COLO829 (cell line): Measurements from ENCODE around the gene GPATCH1.
"Not testable (repeated sequence)": the region's sequence is repeated elsewhere in the genome, so short reads cannot be mapped to it uniquely, and the experiment has no call there.

ENCODE experiments used
- DNase-seq: peaks from one replicate; pipeline ENCODE4 v3.0.0; 2012; ENCODE audit warnings: low spot score

Gene GPATCH1

DNA sequence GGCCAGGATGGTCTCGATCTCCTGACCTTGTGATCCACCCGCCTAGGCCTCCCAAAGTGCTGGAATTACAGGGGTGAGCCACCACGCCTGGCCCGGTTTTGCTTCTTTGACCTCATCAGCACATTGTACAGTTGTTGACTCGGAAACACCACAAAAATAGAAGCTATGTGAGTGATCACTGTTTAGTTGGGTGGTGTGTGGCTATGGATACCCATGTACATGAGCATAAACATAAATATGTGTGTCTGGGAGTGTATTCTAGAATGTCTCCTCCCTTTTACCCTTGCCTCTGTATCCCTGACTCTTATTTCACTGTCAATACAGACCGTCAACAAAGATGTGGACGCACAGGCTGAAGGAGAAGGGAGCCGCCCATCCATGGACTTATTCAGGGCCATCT lies 36.5 kb downstream of the GPATCH1 start:
- DNase-seq = no peak

DNA sequence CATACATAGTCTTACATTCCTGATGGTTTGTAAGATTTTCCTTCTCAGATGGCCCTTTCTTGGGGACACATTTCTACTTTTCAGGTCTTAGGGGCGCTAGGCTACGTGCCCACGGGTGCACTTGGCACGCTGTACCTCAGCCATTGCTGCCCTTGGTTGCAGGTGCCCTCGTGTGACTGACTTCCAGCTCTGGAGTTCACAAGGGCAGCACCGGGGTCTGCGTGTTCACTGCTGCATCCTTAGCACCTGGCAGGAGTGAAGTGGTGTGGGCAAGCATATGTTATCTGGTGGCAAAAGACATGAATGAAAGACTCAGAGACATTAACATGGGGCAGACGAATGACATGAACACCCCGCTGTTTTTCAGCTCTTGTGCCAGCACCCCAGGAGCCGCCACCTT lies 37.7 kb downstream of the GPATCH1 start:
- DNase-seq = no peak

DNA sequence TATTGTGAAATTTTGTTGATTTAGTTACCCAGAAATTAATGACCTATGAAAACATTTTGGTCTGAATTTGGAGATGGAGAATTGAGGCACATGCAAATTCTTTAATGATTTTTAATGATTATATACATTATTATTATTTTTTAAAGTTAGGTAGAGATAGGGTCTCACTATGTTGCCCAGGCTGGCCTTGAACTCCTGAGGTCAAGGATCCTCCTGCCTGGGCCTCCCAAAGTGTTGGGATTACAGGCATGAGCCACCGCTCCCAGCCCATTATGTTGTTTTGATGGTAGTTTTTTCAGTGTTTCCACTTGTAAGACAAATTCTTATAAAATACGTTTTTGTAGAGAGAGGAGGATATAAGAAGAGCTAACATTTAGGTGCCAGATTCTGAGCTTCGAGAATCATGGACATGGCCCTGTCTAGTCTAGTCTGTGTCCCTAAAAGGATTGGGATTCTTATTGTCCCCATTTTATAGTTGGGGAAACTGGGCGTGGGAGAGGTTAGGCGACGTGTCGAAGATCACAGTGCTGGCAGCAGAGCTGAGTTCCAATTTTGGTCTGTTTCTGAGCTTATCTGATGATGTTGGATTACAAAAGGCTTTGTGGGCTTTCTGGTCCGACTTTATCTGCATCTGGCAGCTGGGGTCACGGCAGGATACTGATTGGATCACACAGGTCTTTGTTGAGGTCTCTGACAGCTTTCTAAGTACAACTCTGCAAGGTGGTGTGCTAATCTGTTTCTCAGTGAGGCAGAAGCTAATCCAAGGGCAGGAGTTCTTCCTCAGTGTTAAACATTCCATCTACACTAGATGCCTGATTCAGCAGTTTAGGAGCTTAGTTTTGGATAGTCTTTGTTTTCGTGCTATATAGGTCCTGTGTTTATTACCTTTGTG lies 43.5 kb downstream of the GPATCH1 start:
- no peak for DNase-seq

DNA sequence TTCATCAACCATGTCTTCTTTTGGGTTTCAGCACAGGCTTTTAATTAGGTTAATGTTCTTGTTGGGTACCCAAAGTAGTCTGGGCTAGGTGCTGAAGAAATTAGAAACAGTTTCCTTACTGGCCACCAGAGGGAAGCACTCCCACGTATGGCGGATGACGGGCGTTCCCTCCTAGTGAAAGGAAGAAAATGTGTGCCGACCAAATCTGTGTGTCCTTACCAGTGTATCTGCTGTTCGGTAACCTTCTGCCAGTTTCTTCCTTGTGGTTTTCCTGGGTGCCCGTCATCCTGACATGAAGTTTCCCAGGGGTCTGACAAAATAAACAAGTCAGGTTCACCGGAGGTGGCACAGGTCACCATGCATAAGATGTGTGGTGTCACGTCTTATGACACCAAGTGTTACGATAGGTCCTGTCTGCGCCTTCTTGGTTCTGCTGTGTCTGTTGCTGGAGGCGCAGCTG lies 45.0 kb downstream of the GPATCH1 start:
- peak; percentile 63 for DNase-seq

DNA sequence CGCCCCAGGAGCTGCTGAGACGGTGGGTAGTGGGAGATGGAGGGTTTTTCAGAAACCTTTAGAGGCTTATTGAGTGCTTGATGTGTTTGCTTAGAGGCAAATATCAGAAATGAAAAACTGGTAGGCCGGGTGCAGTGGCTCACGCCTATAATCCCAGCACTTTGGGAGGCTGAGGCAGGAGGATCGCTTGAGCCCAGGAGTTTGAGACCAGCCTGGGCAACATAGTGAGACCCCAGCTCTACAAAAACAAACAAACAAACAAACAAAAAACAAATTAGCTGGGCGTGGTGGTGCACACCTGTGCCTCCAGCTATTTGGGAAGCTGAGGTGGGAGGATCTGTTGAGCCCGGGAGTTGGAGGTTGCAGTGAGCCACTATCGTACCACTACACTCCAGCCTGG lies 45.7 kb downstream of the GPATCH1 start:
- DNase-seq = not testable (repeated sequence)

DNA sequence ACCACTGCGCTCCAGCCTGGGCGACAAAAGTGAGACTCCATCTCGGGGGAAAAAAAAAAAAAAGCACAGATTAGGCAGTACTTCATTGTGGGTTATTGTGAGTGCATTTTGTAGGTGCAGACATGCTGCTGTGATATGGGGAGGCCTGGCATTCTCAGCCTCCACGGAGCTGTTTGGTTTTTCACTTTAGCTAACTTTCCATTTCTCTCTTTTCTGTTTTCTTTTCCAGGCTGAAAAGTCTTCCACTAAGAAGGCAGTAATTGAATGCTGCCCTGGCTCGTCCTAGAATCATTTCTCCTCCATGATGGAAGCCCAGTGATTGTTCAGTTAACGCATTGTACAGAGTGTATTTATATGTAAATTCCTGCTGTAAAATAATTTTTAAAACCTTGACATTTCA lies 48.9 kb downstream of the GPATCH1 start:
- no peak for DNase-seq

DNA sequence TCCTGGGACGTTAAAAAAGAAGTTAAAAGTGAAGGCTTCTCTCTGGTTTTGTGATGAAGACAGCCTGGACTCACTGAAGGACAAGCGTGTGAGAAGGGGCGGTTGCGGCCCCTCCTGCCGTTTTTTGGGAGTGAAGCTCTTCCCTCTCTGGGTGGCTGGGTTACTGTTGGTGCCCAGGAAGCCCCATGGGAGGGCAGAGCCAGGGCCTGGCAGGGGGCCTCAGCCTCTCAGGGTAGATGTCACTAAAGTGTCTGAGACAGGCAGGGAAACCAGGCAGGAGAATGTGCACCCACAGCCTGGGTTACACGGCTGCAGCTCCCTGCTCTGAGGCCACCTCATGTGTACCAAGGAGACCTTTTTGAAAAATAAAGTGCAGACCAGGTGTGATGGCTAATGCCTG lies 49.5 kb downstream of the GPATCH1 start:
- no peak for DNase-seq

DNA sequence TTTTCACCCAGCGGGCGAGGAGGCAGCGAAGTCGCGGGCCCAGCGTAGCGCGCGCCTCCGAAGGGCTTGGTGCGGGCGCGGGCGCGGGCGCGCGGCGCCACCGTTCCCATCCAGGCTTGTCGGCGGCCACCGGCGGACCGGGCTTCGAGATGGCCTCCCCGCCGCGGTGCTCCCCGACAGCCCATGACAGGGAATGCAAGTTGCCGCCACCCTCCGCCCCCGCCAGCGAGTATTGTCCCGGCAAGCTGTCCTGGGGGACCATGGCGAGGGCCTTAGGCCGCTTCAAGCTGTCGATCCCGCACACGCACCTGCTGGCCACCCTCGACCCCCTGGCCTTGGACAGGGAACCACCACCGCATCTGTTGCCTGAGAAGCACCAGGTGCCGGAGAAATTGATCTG lies 51.0 kb downstream of the GPATCH1 start, which contains the start of gene WDR88:
WDR88 (plus strand) TSS at position 94 of the 400 bp plus-strand sequence; CDS start at position 150, 56 bp downstream.
- no peak for DNase-seq

DNA sequence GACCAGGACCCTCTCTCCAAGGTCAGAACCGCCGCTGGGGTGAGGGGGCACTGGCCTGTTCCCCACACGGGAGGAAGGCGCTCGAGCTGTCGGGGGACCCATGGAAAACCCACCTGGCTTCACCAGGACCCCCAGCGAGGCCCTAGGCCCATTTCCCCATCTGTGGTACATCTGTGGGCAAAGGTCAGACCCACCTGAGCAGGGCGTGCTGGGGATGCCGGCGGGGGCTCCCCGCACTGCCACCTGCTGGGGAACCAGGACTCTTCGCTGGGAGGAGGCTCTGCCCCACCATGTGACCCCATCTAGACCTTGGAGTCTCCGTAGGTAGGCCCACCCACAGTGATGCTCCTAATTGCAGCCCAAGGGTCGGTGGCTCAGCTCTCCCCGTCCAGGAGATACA lies 51.4 kb downstream of the GPATCH1 start:
- no peak for DNase-seq

DNA sequence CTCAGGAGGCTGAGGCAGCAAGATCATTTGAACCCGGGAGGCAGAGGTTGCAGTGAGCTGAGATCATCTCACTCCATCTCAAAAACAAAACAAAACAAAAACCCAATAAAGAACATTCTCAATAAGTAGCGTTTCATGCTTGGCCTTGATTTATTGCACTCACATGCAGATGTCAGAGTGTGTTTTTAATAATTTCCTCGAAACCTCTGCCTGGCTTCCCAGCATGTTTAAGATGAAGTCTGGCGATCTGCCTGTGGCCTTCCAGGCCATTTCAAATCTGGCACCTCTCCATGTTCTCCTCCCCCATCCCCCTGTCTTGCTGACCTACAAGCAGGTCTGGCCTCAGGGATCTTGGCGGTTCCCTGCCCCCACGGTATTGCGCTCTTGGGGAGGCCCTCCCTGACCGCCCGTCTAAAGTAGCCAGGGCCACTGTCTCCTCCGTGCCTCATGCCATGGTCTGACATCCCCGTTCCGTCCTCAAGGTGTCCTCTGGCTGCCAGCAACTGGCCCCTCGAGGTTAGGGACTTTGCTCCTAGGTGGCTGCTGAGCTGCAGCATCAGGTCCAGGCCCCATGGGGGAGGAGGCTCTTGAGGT lies 52.6 kb downstream of the GPATCH1 start:
- DNase-seq = no peak

DNA sequence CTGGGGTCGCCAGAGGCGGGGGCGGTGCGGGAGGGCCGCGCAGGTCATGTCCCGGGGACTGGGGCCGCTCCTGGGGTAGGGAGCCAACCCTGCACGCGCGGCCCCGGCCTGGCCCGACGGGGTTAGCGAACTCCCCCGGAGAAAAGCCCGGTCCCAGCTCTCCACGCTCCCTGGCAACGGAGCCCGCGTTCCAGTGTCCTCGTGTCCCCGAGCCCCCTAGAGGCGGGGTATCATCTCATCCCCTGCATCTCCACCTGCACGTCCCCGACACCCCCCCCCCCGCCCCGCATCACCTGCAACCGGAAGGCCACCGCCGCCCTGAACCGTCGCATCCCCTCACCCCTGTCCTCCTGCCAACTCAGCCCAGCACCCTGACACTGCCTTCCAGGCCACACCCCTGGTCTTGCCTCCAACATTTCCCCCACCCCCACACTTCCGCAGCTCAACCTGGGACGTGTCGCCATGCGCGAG lies 53.6 kb downstream of the GPATCH1 start:
- DNase-seq = no peak

DNA sequence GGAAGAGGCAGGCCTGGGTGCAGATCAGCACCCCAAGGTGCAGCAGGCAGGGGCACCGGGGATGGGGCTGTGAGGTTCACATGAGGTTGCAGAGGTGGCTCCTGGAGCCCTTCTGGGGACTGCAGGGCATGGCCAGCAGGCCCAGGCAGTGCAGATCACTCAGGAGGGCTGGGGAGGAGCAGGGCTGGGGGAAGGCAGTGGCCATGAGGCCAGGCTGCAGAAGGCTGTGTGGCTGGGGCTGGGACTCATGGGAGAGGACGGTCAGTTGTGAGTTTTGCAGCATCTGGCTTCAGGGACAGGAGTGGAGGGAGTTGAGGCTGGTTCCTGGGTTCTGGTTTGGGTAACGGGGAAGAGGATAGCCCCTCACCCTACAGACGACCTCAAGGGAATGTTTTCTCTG lies 58.2 kb downstream of the GPATCH1 start:
- no peak for DNase-seq

DNA sequence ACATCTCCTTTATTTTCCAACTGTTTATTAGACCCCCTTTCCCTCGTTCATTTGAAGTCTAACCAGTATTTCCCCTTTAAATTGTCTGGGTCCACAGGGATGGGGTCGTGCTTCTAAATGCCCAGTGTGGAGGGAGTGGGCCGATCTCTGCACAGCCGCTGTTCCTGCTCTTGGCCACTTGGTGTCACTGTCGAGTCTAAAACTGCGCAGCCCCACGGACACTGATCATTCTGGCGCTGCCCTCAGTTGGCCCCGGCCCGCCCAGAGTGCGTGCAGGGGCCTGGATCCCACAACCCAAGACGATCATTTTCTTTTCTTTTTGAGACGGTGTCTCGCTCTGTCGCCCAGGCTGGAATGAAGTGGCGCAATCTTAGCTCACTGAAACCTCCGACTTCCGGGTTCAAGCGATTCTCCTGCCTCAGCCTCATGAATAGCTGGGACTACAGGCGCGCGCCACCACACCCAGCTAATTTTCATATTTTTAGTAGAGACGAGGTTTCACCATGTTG lies 63.0 kb downstream of the GPATCH1 start:
- DNase-seq = peak; percentile 55

DNA sequence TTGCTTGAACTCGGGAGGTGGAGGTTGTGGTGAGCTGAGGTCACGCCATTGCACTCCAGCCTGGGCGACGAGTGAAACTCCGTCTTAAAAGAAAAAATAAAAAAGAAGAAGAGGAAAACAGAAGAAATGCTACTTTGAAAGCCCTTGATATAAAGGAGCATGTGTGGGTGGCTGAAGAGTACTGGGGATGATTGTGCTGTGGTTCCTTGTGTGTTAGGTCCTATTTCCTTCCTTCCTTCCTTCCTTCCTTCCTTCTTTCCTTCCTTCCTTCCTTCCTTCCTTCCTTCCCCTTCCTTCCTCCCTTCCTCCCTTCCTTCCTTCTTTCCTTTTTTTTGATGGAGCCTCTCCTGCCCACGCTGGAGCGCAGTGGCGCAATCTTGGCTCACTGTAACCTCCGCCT lies 65.2 kb downstream of the GPATCH1 start:
- no peak for DNase-seq

DNA sequence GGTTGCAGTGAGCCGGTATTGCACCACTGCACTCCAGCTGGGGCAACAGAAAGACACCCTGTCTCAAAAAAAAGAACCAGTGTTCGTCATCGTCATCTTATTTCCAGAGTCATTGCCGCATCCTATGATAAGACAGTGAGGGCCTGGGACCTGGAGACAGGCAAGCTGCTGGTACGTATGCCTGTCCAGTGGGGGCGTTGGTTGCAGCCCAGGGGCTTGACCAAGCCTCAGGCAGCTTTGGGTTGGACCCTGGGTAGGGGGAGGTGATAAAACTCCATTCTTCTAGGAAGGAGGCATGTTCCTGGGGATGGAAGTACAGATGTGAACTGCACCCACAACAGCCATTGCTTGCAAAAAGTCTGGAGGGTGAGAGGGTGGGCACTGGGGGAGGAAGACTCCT lies 66.6 kb downstream of the GPATCH1 start:
- DNase-seq = no peak

DNA sequence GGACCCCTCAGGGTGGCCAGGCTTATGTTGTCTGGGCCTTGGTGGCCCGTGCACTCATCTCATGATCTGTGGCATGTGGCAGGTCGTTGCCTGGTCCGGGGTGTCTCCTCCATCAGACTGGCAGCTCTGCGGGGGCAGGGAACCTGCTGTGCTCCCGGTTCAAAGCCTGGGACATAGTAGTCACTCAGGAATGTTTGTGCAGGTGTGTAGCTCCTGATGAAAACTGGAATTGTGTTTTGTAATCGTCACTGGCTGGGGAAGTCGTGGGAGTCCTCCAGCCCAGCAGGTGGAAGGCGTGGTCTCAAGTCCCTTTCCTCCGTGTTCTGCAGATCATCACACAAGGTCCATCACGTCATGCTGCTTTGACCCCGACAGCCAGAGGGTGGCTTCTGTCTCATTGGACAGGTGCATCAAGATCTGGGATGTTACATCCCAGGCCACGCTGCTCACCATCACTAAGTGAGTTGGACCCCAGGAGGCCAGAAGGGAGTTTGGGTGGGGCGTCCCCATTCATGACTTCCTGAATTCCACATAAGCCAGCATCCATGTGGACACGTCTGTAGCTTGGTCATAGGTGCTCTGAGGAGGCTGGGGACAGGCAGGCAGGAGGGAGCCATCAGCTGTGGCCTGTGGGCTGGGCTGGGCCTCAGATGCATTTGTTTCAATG lies 70.0 kb downstream of the GPATCH1 start:
- DNase-seq = no peak

DNA sequence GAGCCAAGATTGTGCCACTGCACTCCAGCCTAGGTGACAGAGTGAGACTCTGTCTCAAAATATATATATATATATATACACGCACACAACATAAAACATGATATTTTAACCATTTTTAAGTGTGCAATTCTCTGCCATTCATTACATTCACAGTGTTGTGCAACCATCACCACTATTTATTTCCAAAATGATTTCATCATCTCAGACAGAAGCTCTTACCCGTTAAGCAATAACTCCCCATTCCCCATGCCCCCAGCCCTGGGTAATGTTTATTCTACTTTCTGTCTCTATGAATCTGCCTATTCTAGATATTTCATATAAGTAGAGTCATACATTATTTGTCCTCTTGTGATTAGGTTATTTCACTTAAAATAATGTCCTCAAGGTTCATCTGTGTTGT lies 71.2 kb downstream of the GPATCH1 start:
- no peak for DNase-seq

DNA sequence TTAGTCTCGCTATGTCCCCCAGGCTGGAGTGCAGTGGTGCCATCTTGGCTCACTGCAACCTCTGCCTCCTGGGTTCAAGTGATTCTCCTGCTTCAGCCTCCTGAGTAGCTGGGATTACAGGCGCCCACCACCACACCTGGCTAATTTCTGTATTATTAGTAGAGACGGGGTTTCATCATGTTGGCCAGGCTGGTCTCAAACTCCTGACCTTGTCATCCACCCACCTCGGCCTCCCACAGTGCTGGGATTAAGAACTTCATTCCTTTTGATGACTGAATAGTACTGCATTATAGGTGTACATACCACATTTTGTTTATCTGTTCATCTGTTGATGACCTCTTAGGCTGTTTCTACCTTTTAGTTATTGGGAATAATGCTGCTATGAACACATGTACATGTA lies 71.6 kb downstream of the GPATCH1 start:
- not testable (repeated sequence) for DNase-seq

DNA sequence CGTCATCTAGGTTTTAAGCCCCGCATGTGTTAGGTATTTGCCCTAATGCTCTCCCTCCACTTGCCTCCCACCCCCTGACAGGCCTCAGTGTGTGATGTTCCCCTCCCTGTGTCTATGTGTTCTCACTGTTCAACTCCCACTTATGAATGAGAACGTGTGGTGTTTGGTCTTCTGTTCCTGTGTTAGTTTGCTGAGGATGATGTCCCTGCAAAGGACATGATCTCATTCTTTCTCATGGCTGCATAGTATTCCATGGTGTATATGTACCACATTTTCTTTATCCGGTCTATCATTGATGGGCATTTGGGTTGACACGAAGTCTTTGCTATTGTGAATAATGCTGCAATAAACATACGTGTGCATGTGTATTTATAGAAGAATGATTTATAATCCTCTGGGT lies 73.3 kb downstream of the GPATCH1 start:
- not testable (repeated sequence) for DNase-seq

DNA sequence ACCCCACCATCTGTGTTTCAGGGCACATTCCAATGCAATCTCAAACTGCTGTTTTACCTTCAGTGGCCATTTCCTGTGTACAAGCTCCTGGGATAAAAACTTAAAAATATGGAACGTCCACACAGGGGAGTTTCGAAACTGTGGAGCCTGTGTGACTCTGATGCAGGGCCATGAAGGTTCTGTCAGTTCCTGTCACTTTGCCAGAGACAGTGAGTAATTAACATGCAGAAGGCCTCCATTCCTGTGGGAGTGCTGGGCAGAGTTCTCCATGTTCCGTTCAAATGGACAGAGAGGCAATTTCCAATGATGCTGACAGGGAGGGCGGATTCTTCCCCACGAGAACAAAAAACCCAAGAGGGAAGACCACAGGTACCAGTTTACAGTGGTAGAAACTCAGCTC lies 75.4 kb downstream of the GPATCH1 start:
- no peak for DNase-seq

DNA sequence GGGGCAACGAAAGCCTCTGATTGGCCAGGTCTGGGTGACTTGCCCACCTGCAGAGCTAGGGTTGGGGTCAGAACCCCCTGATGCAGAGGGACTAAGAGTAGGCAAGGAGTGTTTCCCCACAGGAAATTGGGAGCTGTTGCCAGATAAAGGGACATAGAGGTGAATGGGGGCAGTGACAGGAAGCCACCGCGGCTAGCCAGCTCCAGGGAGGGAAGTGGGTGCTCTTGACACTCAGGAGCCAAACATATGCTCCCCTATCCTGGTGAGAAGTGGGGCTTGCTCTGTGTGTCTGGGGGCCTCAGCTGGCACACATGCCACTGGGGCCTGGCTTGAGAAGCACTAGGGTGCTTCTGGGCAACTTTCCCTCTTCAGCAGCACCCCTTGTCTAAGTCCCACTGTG lies 76.9 kb downstream of the GPATCH1 start:
- DNase-seq = no peak

DNA sequence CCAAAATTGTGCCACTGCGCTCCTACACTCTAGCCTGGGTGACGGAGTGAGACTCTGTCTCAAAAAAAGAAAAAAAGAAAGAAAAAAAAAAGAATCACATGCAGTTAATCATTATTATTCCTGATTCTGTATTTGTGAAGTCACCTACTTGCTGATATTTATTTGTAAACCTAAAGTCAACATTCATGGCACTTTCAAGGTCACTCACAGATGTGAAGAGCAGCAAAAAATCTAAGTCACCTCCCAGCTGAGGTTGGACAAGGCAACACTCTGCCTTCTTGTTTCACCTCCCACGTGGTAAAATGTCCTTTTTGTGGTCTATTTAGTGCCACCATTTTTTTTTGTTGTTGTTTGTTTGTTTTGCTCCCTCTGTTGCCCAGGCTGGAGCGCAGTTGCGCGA lies 77.4 kb downstream of the GPATCH1 start:
- no peak for DNase-seq

DNA sequence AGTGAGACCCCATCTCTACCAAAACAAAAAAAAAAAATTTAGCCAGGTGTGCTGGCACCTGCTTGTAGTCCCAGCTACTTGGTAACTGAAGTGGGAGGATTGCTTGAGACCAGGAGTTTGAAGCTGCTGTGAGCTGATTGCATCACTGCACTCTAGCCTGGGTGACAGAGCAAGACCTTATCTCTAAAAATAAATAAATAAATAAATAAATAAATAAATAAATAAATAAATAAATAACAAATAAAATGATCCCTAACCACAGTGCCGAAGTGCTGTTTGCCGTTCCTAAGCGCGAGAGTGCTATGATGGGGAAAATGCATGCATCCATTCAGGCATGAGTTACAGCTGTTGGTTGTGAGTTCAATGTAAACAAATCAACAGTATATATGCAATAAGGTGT lies 78.2 kb downstream of the GPATCH1 start:
- no peak for DNase-seq
